K562 treated with DMSO at 1 percent for 4 hours (cell line): ENCODE data around the gene VRK3. TPM values are rescaled to one million over a fixed set of nuclear protein-coding genes. Genes with fewer than 3 reads are reported as not detected.

Experiments
- total RNA-seq: library from RNA; unstranded; fragments of 300-600 nt; gene quantifications from 2 replicates; pipeline ENCODE4 v1.2.3, GENCODE V29; 2022; ENCODE audit not compliant: insufficient read depth

Gene VRK3
- total RNA-seq: 54.3 and 54.6 TPM in 2 replicates

GRCh38 chr19:50025022-50025793 lies at the start of gene VRK3:
Gene VRK3 (minus strand): TSS chr19:50025372. CDS start chr19:50016162, 9,210 bp downstream.

GRCh38 chr19:50025794-50026549 lies 800 bp upstream of the VRK3 start, which contains the start of gene ZNF473:
Gene ZNF473 (plus strand): TSS chr19:50026005. CDS start chr19:50031083, 5,078 bp downstream.

GRCh38 chr19:49960980-49961379 lies 64.2 kb downstream of the VRK3 start, which contains the start of gene SIGLEC11:
Gene SIGLEC11 (minus strand): TSS chr19:49961172. CDS start chr19:49961081, 91 bp downstream.

GRCh38 chr19:49929121-49929610 lies 96.0 kb downstream of the VRK3 start, which contains the start of the genes ATF5 and NUP62:
Gene ATF5 (plus strand): TSS chr19:49929205. CDS start chr19:49930851, 1,646 bp downstream.
Gene NUP62 (minus strand): TSS chr19:49929504. CDS start chr19:49909807, 19,697 bp downstream.

Other genes starting within 250 kb of the VRK3 start
- 6.1 and 8.6 TPM in 2 replicates for gene FUZ, start 212.1 kb downstream of the VRK3 start, total RNA-seq
- gene MED25, start 207.1 kb downstream of the VRK3 start, total RNA-seq: 69.4 and 83.8 TPM in 2 replicates
- 179 and 225 TPM in 2 replicates for gene PTOV1, start 174.2 kb downstream of the VRK3 start, total RNA-seq
- gene PNKP, start 157.8 kb downstream of the VRK3 start, total RNA-seq: 40.0 and 53.0 TPM in 2 replicates
- gene AKT1S1, start 148.0 kb downstream of the VRK3 start, total RNA-seq: 57.2 and 59.0 TPM in 2 replicates
- gene TBC1D17, start 147.7 kb downstream of the VRK3 start, total RNA-seq: 12.7 and 15.4 TPM in 2 replicates
- gene IL4I1, start 128.5 kb downstream of the VRK3 start, total RNA-seq: 0.91 and 2.2 TPM in 2 replicates
- 761 and 891 TPM in 2 replicates for gene ATF5, start 96.2 kb downstream of the VRK3 start, total RNA-seq
- gene NUP62, start 95.9 kb downstream of the VRK3 start, total RNA-seq: 53.4 and 64.9 TPM in 2 replicates
- not detected in 2 replicates for gene SIGLEC11, start 64.2 kb downstream of the VRK3 start, total RNA-seq
- gene ZNF473, start 633 bp upstream of the VRK3 start, total RNA-seq: 8.5 and 9.6 TPM in 2 replicates
- not detected in 2 replicates for gene IZUMO2, start 137.9 kb upstream of the VRK3 start, total RNA-seq
- gene MYH14, start 178.2 kb upstream of the VRK3 start, total RNA-seq: 1.3 and 1.9 TPM in 2 replicates